ENCODE data around the gene KLHL14.

The KLHL14 gene

DNA sequence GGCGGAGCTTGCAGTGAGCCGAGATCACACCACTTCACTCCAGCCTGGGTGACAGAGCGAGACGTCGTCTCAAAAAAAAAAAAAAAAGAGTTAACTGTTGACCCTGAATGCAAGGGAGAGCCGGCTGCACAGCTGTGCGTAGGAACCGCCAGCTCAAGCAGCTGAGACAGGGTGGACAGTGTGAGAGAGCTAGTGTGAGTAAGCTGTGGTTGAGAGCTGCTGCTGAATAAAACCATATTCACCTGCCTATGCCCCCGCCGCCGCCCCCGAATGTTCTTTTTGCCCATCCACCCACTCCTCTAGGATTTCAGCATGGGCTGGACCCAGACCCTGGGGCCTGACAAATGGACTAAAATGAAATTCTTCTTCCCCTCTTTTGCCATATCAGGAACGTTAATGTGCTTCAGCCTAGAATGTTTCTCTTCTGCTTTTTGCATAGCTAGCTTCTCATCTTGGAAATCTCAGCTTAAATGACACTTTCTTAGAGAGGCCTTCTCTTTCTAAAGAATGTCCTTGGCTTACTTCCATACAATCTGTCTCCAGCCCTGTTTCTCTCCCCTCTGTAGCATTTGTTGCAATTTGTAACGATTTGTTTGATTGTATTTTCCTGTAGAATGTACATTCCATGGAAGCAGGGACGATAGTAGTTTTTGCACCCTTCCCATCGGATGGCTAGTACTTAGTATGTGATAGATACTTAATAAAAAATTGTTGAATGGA is 142.7 kb downstream of the KLHL14 start:
- DNase-seq = no peak

- DNase-seq = no peak
Observed at GRCh38 chr18:32629292-32629691, 143.5 kb downstream of the KLHL14 start.

GRCh38 chr18:32624182-32624723 is 148.6 kb downstream of the KLHL14 start:
- no peak for DNase-seq

GRCh38 chr18:32623563-32623962 is 149.3 kb downstream of the KLHL14 start:
- DNase-seq = no peak
